Fibroblast of skin of right biceps (primary cell): Measurements from ENCODE around the gene RAPH1.
"Not testable (repeated sequence)": the region's sequence is repeated elsewhere in the genome, so short reads cannot be mapped to it uniquely, and the experiment has no call there.

Source experiments
- DNase-seq: peaks from one replicate; pipeline ENCODE4 v3.0.0-alpha.2; 2013

RAPH1 gene

GRCh38 chr2:203418271-203418670 is 116.8 kb downstream of the RAPH1 start:
- no peak for DNase-seq

DNA sequence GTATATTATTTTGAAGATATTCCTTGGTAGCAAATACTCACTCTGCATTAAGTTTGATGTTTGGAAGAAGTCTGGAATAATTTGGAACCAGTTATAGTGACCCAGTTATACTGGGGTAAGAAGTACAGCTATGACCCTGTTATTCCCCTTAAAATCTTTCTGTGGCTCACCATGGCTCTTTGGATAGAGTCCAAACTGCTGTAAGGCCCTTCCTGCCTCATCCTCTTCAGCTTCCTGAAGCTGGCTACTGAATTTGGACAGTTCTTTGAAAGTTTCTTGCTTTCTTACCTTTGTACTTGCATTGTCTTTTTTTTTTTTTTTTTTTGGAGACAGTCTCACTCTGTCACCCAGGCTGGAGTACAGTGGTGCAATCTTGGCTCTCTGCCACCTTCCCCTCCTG is 121.3 kb downstream of the RAPH1 start:
- no peak for DNase-seq

GRCh38 chr2:203412546-203413331 is 122.4 kb downstream of the RAPH1 start:
- no peak for DNase-seq

- no peak for DNase-seq
Observed at GRCh38 chr2:203407496-203407895, 127.6 kb downstream of the RAPH1 start.

DNA sequence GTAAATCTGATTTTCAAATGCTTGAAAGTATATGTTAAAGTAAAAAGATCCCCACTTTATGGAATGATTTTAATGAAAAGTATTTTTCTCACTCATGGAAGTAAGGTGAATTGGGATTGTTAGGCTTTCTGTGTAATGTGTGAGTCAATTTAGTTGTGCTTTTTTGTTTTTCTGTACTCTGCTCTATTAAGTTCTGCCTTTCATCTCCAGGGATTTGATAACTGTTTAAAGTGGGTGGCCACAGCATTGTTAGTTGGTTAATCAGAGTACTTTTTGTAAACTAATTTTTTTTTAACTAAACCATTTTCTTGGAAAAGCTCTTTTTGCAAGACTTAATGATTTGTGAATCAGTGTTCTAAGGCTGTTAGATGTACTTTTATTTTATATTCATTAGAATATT is 130.1 kb downstream of the RAPH1 start:
- DNase-seq = peak; percentile 47

- DNase-seq = peak; percentile 42
Observed at GRCh38 chr2:203400805-203401585, 134.1 kb downstream of the RAPH1 start.

DNA sequence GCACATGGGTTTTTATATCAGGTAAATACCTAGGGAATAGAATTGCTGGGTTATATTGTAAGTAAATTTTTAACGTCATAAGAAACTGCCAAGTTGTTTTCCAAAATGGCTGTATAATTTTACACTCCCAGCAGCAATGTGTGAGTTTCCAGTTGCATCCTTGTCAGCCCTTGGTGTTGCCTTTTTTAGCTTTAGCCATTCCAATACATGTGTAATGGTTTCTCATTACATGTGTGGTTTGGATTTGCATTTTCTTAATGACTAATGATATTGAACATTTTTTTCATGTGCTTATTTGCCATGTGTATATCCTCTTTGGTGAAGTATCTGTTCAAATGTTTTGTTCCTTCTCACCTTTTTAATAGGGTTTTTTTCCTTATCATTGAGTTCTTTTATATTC is 136.1 kb downstream of the RAPH1 start:
- peak; percentile 20 for DNase-seq

GRCh38 chr2:203396667-203397066 is 138.4 kb downstream of the RAPH1 start:
- no peak for DNase-seq

DNA sequence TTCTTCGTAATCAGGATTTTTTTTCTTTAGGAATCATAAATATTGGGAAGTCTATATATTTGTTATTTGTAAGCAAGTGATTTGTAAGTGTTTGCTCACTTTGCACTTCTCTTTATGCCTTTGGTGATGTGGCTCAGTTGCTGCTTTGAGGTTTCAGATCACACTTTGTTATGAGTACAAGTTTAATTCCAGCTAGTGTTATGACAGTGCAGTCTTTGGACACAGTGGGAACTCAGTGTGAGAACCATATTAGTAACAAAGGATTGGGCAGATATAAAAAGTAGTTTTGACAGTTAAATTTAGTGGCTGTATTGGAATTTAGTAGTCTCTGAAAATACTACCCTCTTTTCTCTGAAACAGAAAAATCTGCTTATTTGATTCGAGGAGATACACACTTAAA is 139.2 kb downstream of the RAPH1 start:
- DNase-seq = no peak

DNA sequence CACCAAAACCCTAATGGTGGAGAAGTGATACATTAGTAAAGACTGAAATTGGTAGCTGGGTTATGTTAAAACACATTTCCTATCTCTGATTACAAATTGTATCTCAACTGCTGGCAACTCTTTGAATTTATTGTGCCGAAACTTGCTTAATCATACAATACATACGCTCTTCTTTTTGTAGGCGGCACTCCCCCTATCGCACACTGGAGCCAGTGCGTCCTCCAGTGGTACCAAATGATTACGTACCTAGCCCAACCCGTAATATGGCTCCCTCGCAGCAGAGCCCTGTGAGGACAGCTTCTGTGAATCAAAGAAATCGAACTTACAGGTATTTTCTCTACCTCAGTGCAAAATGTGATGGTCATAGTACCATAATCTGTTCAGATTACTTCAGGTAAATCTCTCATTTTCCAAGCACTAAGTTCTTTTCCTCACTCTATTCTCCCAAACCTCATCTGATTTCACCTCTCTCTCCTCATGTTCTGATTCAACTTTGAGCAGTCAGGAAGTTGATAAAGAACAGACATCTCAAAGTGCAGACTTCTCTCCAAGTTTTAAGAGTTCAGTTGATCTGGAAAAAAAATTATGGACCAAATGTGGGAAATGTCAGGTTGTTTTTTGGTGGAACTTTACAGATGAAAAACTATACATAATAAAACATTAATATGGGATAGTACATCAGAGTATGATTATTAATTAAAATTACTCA is 140.4 kb downstream of the RAPH1 start:
- DNase-seq = no peak

DNA sequence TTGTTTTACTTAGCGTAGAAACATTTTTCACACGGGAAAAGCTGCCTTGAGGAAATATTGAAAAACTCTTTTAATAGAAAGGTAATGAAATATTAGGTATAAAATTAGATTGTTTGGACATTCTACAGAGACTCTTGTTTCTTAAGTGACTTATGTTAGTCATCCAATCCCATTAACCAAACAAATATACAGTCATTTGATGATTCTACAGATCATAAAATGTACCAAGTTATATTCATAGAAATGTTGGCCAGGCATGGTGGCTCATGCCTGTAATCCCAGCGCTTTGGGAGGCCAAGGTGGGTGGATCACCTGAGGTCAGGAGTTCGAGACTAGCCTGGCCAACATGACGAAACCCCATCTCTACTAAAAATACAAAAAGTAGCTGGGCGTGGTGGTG is 146.9 kb downstream of the RAPH1 start:
- DNase-seq = not testable (repeated sequence)

GRCh38 chr2:203383038-203383437 is 152.1 kb downstream of the RAPH1 start:
- DNase-seq = no peak

DNA sequence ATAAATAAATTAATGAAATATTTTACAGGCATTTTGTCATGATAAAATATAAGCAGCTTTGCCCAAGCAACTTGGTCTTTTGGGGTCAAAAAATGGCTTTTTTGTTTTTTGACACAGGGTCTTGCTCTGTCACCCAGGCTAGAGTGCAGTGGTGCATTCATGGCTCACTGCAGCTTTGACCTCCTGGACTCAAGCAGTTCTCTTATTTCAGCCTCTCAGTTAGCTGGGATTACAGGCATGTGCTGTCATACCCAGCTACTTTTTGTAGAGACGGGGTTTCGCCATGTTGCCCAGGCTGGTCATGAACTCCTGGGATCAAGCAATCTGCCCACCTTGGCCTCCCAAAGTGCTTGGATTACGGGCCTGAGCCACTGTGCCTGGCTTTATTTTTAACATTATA is 155.9 kb downstream of the RAPH1 start:
- DNase-seq = no peak

DNA sequence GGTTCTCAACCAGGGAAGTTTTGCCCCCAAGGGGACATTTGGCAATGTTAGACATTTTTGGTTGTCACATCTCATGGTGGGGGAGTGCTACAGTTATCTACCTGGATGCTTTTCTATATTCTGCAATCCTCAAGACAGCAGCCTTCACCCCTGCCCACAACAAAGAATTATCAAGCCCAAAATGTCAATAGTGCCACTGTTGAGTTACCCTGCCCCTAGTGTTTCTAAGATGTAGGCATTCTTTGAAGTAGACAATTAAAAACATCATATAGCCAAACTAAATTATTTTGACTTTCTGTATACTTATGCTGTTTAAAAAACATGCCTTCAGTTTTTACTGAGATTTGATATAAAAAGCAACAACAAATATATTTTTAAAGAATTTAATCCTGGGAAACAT is 158.9 kb downstream of the RAPH1 start:
- no peak for DNase-seq

GRCh38 chr2:203372706-203373105 is 162.4 kb downstream of the RAPH1 start:
- not testable (repeated sequence) for DNase-seq

- DNase-seq = no peak
Observed at GRCh38 chr2:203366639-203367466, 168.2 kb downstream of the RAPH1 start.

GRCh38 chr2:203361922-203362321 is 173.2 kb downstream of the RAPH1 start:
- no peak for DNase-seq

- DNase-seq = no peak
Observed at GRCh38 chr2:203361495-203361894, 173.6 kb downstream of the RAPH1 start.

DNA sequence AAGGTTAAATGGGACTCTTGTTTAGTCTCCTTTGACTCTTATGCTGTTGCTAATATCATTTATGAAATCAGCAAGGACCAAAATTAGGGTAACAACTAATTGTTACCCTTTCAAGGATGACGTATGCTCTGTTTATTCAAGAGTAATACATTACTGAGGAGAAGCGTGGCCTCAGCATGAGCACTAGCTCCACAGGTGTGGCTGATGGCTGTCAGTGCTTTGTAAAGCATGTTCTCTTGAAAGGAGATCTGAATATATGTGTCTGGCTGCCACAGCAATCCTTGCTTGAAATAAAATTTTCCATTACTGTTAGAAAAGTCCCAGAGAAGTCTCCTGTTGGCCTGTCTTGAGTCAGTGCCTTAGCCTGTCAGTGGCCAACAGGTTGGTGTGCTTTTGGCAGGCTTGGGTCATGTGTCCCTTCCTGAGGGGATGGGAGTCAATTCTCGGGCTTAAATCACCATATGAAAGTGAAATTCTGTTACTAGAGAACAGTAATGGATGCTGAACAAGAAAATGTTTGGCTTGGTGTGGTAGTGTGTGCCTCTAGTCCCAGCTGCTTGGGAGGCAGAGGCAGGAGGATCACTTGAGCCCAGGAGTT is 174.2 kb downstream of the RAPH1 start:
- DNase-seq = no peak

- no peak for DNase-seq
Observed at GRCh38 chr2:203359450-203359849, 175.7 kb downstream of the RAPH1 start.

- no peak for DNase-seq
Observed at GRCh38 chr2:203354966-203355365, 180.1 kb downstream of the RAPH1 start.

DNA sequence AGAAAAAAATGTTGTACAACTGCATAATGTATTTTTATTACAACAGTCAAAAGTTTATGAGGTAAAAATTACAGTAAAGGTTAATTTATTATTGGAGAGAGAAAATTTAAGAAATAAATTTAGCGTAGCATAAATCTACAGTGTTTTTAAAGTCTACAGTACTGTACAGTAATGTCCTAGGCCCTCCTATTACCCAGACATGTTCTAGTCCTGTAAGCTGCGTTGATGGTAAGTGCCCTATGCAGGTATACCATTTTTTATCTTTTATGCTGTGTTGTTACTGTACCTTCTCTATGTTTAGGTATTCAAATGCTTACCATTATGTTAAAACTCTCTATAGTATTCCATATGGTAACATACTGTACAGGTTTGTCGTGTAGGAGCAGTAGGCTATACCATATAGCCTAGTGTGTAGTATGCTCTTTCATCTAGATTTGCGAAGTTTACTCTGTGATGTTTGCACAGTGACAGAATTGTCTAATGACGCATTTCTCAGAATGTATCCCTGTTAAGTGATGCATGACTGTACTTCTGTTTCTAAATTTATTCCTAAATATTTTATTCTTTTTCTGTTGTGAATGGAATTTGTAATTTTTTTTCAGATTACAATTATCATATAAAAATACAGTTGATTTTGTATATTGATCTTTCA is 182.4 kb downstream of the RAPH1 start:
- no peak for DNase-seq
